GM18508 (cell line): ENCODE results near the gene LDLRAD4.

Experiments used
- ATAC-seq: cut with Tn5 transposase; IDR thresholded peaks from one replicate; pipeline ENCODE4 v1.9.1; 2021; ENCODE audit warnings: moderate number of reproducible peaks; ENCODE audit not compliant: insufficient read depth, unreplicated experiment

LDLRAD4 gene

DNA sequence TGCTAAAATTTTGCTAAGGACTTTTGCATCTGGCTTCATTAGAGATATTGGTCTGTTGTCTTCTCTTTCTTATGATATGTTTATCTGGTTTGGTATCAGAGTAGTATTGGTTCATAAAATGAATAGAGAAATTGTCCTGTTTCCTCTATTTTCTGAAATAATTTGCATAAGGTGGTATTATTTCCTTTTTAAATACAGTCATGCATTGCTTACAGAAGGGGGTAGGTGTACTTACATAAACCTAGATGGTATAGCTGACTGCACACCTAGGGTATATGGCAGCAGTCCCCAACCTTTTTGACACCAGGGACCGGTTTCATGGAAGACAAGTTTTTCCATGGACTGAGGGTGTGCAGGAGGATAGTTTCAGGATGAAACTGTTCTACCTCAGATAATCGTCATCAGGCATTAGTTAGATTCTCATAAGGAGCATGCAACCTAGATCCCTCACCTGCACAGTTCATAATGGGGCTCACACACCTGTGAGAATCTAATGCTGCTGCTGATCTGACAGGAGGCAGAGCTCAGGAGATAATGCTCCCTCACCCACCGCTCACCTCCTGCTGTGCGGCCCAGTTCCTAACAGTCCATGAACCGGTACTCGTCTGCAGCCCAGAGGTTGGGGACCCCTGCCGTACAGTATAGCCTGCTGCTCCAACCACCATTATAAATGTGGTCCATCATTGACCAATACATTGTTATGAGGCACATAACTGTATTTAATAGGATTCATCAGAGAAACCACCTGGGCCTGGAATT lies 318.6 kb downstream of the LDLRAD4 start:
- ATAC-seq, result no peak

- no peak for ATAC-seq
These were observed 320.1 kb downstream of the LDLRAD4 start for GRCh38 chr18:13538630-13539029.

- ATAC-seq, result no peak
These were observed 320.5 kb downstream of the LDLRAD4 start for GRCh38 chr18:13539050-13539449.

- no peak for ATAC-seq
These were observed 321.4 kb downstream of the LDLRAD4 start for GRCh38 chr18:13539843-13540476.

- ATAC-seq, result no peak
These were observed 322.1 kb downstream of the LDLRAD4 start for GRCh38 chr18:13540477-13541182.

GRCh38 chr18:13541621-13542519 lies 323.3 kb downstream of the LDLRAD4 start:
- no peak for ATAC-seq

GRCh38 chr18:13542520-13542847 lies 323.9 kb downstream of the LDLRAD4 start:
- ATAC-seq, result no peak

- no peak for ATAC-seq
These were observed 324.6 kb downstream of the LDLRAD4 start for GRCh38 chr18:13543144-13543543.

DNA sequence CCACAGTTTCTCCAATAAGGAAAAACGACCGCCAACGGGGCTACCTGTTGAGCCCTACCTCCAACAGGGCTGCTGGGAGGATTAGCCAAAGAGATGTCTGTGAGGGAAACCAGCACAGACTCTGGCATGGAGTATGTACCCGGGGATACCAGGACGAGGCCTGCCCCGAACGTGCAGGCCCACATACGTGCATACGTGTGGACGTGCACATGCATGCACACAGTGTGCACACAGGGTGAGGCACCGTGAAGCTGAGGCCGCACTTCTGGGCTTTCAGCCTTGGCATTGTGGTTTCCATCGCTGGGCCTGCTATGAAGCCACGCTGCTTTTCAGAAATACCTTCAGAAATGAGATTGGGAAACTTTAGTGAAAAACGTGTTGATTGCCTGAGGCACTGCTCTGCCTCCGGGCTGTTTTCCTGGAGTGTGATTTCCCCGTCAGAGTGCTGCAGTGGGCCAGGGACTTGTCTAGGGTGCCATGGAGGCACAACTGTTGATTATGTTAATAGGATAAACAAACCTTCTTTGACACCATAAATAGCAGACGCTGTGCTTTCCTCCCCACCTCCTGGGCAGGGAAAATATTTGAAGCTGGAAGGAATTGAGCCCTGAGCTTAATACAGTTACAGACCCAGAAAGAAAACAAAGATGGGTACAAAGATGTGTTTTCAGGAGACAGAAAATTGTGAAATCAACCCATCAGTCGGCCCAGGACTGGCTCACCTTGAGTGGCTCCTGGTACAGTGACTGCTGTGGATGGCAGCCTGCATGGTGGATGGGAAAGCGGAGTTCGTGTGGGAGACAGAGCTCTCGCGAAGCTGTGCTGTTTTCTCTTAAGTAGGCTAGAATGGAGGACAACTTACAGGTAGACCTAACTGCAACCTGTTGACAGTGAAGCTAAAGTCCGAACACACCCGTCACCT lies 325.5 kb downstream of the LDLRAD4 start:
- ATAC-seq, result no peak

DNA sequence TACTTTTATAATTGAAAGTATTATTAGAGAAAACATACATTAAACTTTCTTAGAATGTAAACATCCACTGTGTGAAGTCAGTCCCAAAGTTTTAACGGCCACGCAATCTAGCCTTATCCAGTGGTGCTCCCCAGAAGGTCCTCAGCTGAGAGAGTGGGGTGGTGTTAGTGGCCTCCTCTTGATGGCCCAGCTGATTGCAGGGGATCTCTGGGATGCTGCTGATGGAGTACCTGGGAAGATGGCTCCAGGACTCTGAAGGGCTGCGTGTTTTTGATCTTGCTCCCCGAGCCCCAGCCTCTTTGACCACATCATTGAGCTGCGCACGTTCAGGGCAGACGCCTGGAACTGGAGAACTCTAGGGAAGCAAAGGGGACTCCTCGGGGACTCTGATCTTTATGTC lies 326.4 kb downstream of the LDLRAD4 start:
- no peak for ATAC-seq

DNA sequence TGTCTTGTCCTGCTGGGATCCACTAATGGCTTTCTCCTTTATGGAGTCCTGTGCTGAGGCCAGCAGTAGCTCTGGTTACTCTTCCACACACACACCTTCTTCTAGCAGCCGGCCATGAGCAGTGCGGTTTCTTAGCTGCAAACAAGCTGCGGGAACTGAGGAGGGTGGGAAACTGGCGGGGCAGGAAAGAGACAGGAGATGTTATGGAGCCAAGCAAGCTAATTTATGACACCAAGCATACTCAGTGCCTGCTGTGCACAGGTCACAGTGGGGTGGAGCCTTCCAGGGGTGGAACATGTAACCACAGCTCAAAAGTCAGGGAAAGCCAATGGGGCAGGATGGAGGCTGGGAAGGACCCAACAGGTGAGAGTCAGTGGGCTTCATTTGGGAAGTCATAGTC lies 327.0 kb downstream of the LDLRAD4 start:
- ATAC-seq, result no peak

GRCh38 chr18:13545955-13546354 lies 327.4 kb downstream of the LDLRAD4 start:
- ATAC-seq, result no peak

GRCh38 chr18:13546638-13547037 lies 328.1 kb downstream of the LDLRAD4 start:
- no peak for ATAC-seq

- no peak for ATAC-seq
These were observed 328.8 kb downstream of the LDLRAD4 start for GRCh38 chr18:13547347-13547746.

DNA sequence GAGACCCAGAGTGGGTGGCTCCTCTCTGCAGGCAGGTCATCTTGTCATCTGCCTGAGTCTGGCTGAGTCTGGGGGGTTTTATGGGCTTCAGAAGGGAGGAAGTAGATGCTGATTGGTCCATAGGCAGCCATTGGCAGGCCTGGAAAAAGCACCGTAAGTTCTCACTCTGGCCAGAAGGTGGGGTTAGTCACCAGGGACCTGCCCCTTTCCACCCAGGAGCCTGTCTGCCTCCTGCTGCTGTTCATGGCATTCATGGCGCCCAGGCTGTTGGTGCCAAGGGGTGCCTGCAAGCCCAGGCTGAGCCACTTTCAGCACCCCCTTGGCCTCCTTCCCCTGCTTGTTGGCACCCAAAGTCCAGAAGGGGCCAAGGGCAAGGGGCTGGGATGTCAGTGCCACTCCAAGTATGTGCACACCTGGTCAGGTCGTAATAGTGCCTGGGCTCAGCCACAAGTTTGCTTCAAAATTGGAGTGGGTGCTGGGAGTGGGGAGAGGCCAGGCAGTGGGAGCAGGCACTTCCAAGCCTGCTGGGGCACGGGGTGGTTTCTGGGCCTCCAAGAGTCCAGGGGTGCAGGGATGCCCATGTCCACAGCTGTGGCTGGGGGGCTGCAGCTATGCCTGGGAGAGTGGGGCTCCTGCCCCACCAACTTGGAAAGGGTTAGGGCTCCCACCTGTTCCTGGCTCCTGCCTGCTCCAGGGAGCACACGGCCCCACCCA lies 329.7 kb downstream of the LDLRAD4 start:
- ATAC-seq, result no peak

DNA sequence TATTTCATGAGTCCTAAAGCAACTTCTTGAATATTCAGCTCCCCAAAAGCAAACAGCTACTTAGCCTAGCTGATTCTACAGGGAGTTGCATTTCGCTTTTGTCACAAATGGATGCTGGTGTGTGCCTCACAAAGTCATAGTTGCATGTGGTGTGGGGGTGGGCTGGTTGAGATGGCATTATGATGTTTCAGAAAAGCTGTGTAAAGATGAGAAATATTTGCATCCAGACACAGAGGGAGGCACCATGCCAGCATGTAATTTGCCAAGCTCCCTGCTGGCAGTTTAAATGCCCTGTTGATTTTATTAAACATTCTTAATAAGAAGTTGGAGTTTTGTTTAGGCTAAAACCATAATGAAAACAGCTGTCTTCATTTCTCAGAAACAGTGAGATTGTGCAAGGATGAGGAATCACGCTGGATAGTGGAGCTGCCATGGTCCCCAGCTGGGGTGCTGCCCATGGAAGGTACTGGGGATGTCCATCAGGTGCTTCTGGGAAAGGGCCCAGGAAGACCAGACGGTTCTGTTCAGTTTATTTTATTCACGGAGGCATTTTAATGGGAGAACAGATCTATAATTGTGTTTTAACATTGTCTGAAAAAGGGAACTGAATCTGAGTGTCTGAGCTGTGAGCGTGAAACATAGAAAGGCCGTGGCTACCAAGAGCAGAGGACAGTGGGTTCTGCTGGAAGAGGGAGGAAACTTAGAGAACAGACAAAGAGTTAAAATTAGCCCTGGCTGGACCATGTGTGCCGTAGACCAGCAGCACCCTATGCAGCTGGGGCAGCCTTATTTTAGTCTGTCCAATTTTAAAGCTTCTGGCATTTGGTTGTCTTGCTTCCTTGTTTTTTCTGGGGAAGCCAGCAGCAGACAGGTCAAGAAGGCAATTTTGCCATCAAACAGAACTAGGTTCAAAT lies 330.7 kb downstream of the LDLRAD4 start:
- no peak for ATAC-seq

- no peak for ATAC-seq
These were observed 331.3 kb downstream of the LDLRAD4 start for GRCh38 chr18:13549880-13550232.
